Muscle of back (tissue), 11 donors: ENCODE data around the gene MAP3K5. TPM values are rescaled to one million over a fixed set of nuclear protein-coding genes. Genes with fewer than 3 reads are reported as not detected.
A peak's percentile ranks its signal among the peaks of the same experiment; 100 is the strongest.

Source experiments
- DNase-seq, 3 donors: peaks; one replicate each; pipeline versions ENCODE4 v3.0.0 to v3.0.0-alpha.2; 2013
- polyA plus RNA-seq, 10 donors: library from polyadenylated mRNA; unstranded; fragments of 120-200 nt; gene quantifications; one replicate each; pipeline ENCODE4 v1.2.1, GENCODE V29; 2013; ENCODE audit not compliant: insufficient read length in 10 of 10

Gene MAP3K5
- polyA plus RNA-seq, 10 donors = 1.9 to 4.3 (median 2.5) TPM

DNA sequence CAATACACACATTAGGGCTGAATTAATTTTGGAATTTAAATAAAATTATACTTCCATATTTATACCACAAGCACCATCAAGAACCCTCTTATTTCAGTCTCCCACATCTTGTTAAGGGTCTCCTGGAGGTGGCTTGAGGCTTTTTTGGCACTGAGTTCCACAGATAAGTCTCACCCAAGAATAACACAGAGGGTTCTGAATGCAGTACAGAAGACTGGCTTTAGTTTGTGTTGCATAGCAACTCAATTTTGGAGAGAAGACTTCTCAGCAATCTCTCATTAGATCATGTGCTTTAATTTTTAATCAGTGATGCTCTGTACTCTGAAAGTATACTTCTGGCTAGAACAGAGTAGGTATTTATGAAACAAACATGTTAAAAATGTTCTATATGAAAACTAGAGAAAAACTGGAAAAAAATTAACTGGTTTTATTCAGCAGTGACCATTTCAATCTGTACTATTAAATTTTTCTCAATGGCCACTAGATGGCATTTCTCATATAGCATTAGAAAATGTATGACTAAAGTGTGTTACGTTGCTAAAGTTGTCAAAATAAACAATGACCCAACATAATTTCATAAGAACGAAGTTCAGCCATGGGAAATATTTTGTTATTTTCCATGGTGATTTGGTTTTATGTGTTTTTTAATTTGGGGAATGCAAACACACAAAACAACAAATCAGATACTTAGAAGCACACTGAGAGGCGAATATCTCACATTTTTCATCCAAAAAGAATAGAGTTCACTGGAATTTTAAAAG, 209.4 kb downstream of the MAP3K5 start:
- DNase-seq = peak; percentile 19 to 58 (median 41)

GRCh38 chr6:136579800-136580199, 212.5 kb downstream of the MAP3K5 start:
- DNase-seq = no peak

DNA sequence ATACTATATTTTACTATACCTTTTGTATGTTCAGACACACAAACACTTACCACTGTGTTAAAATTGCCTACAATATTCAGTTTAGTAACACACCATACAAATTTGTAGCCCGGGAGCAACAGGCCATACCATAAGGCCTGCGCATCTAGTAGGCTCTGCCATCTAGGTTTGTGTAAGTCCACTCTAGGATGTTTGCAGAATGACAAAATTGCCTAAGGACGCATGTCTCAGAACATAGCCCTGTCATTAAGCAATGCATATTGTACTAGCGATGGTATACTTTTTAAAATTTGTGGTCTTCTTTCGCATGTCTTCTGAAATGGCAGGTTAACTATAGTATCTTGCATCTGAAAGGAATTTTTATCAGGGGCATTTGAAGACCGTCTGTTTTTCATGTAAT, 215.5 kb downstream of the MAP3K5 start:
- DNase-seq = no peak

DNA sequence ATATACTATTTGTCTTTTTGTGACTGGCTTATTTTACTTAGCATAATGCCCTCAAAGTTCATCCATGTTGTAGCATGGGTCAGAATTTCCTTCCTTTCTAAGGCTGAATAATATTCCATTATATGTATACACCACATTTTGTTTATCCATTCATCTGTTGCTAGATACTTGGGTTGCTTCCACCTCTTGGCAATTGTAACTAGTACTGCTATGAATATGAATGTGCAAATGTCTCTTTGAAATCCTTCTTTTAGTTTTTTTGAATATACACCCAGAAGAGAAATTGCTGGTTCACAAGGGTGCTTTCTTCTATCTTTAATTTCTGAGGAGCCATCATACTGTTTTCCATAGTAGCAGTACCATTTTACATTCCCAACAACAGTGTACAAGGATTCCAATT, 220.8 kb downstream of the MAP3K5 start:
- no peak for DNase-seq

- no peak for DNase-seq
Observed at GRCh38 chr6:136571065-136571464, 221.2 kb downstream of the MAP3K5 start.

DNA sequence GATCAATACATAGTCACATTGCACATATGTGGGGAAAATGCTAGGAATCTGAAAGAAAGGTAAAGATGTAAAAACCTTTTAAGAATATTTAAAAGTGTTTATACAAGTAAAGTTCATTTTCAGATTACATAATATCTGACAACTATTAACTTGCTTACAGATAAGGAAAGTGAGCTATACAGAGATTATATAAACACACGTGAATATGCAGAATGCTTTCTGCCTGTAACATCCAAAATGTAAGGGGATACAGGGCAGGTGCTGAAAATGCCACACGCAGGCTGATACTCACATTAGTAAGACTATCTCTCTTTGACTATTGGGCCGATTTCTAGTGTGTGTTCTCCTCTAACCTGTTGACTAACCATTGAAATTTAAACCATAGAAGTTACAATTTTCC, 224.1 kb downstream of the MAP3K5 start:
- DNase-seq = no peak

GRCh38 chr6:136567688-136568087, 224.6 kb downstream of the MAP3K5 start:
- no peak for DNase-seq

DNA sequence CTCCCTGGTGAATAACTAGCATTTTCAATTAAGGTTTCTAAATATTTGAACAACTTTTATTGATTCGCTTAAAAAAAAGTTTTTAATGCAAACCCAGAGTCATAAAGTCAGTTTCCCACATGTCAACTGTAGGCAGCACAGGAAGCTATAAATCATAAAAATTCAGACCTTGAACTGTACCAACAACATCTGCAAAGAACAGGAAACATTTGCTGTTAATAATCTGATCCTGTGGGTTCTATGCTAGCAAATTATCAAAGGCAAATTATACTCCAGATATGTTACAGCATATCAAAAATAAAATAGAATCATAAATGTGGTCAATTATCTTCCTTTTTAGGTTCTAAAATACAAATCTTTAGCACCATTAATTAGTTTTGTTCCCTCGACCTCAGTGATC, 225.4 kb downstream of the MAP3K5 start:
- no peak for DNase-seq

DNA sequence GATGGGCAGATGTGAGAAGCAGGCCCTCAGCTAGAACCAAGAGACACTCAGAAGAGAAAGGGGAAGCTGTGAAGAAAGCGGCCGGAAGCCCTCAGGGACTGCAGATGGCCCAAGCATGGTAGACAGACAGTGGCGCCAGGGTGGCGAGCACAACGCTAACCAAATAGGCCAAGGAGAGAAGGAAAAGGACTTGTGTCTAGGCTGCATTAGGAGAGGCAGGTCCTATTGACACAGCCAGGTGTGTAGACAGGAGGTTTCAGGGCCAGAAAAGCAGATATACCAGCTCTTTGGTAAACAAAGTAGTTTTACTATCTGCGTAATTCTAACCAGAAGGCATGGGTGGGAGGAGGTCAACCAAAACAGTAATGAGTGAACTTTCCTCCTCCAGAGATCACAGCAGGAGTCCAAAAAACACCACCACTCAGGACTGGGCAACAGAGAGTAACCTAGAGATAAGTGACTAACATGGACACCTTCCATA, 226.2 kb downstream of the MAP3K5 start:
- no peak for DNase-seq

- no peak for DNase-seq
Observed at GRCh38 chr6:136564180-136564579, 228.1 kb downstream of the MAP3K5 start.

DNA sequence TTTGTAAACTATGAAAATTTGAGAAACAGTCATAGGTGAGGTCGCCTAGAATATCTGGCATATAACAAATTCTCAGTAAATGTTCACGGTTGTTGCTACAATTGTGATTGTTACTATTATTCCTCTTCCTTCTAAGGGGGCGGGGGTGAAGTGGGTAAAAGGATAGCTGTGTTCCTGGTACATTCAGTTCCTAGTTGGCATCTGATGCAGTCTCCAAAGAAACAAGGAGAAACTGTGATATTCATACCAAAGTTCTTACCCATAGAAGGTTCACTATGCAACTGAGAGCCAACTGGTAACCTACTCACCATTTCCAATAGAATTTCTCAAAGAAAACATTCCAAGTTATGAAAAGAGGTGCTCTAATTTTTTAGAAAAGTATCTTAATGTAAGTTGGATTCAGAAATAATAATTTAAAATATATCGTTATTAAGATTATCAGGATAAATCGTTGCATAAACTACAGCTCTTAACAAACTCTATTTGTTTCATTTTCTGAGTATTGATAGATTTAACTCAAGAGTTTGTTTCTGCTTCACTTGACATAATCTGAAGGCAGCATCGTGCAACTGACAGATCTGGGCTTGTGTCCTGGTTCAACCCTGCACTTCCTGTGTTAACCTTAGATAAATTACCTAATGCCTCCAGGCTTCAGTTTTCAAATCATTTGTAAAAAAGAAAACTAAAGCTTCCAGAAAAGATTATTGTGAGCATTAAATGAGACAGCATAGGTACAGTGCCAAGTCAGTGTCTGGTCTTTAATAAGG, 228.7 kb downstream of the MAP3K5 start:
- DNase-seq = no peak

DNA sequence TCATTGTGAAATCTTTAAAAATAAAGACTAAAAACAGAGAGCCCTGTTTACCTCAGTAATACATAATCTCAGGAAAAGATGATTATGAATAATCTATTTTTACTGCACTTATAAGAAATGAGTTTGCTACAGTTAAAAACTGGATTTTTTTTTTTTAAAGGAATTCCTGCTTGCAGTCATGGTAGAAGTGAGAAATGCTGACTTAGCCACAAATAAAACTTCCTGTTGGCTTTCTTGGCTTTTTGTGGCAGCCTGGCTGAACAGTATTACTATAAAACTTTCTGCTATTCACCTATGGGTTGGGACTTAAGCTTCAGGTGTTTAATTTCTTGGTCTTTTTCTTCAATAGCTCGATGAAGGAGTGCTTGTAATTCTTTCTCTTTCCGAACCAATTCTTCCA, 230.1 kb downstream of the MAP3K5 start:
- DNase-seq = no peak

DNA sequence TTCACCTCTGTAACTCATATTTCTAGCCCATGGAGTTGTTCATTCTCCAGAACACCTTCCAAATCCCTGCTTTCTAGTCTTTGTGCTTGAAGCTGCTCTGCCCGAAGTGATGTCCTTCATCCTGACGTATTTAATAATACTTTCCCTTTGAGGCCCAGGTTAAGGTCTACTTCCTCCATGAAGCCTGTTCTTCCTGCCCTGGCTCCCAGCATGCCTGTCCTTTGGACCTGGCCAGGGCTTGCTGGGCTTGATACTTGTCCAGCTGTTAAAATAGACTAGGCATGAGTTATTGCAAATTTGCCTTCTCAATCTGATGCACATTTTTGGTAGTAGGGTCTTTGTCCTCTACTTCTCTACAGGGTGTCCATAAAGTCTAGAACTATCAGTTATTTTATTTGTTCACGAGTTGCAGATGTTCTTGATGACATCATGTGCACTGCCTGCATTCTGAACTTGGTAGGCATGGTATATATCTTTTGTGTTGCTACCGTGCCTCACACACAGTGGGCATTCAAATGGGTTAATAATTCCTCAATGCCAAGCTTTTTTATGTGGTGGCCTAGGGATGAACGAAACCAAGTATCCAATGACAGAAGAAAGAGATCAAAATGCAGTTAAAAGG, 239.0 kb downstream of the MAP3K5 start:
- no peak for DNase-seq

DNA sequence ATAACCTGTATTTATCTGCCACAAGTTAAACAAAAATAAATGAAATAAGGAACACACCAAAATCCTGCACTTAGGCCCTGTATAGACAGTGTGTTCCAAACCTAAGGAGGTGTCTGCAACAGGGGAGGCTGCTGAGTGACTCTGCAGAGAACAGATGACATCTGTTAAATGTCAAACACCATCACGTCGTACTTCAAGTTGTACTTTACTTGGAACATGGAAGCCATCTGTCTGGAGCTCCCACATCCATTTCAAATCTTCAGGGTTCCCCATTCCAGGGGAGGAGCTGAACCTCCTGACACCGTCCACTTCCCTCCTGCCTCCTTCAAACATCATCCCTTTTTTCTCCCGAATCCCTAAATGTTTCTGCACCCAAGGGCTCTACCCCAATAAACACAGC, 240.2 kb downstream of the MAP3K5 start:
- no peak for DNase-seq

GRCh38 chr6:136551103-136551502, 241.2 kb downstream of the MAP3K5 start:
- peak in 2 of 3 donors; percentile 6 to 15 for DNase-seq

GRCh38 chr6:136550330-136551071, 241.8 kb downstream of the MAP3K5 start, which contains the start of gene MAP7:
MAP7 (minus strand) TSS chr6:136550422; CDS start chr6:136550408, 14 bp downstream.
- DNase-seq = peak in 2 of 3 donors; percentile 21 to 71

GRCh38 chr6:136550045-136550329, 242.3 kb downstream of the MAP3K5 start:
- DNase-seq = peak in 1 of 3 donors; percentile 20

- peak in 2 of 3 donors; percentile 4 to 42 for DNase-seq
Observed at GRCh38 chr6:136549300-136550044, 242.8 kb downstream of the MAP3K5 start.

DNA sequence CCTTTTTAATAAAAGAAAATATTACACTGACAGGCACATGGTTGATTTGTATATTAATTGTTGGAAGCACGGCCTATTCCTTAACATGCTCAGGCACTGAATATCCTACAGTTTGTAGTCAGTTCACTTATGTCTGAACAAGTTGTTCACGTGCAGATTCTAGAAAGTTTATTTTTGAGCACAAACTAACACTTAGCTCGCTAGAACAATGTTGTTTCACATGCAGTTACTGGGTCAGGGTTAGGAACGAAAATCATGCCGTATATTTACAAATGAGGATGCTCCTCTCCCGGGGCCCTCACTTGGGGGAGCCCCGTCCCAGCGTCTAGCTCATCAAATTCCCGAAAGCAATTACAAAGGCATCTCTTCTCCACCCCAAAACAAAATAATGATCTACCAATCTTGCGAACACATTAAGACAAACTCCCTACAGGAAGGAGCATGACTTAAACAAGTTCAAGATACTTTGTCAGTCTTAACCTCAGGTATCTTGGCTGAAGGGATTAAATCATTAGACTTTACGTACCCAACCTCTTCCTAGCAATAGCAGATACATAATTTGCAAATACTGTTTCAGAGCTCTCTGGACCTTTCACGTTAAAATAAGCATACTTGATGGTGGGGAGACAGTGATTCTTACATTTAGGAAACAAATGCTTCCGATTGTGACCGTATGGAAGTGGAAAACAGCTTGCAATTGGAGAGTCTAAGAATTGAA, 243.5 kb downstream of the MAP3K5 start:
- peak in 1 of 3 donors; percentile 39 for DNase-seq

DNA sequence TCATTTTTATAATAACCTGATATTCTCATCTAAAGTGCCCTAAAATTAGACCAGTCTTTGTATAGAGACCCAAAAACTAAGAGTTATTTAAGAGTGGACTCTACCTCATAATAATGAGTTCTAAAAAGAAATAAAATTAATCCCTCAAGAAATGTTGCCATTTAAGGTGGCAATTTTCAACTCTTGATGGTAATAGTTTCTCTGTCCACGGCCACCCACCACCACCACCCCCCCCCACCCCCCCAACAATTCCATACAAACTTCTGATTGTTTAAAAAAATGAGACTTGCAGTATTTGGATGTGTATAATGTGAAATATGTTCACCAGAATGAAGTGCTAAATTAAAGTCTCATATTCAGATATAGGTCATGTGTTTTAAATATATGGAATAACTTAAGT, 244.4 kb downstream of the MAP3K5 start:
- DNase-seq = no peak
